Measurements from ENCODE around the gene NRIP3.
"Not testable (repeated sequence)": the region's sequence is repeated elsewhere in the genome, so short reads cannot be mapped to it uniquely, and the experiment has no call there.

Gene NRIP3

DNA sequence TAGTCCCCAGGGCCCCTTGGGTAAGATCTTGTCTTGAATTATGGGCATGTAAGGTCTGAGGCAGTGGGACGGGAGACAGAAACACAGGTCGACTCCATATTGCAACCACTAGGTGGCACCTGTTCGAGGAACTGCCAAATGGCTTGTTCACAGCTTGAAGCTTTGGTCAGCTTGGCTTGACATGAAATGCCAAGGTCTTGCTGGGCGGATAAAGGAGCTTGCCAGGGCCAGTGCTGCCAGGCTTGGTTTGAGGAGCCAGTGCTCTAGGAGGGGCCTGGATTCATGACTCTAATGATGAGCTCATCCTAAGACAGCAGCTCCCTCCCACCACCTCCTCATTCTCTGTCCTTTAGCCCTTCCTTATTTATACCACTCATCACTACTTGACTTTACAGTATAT, 11.9 kb upstream of the NRIP3 start:
- DNase-seq = peak; percentile 61

DNA sequence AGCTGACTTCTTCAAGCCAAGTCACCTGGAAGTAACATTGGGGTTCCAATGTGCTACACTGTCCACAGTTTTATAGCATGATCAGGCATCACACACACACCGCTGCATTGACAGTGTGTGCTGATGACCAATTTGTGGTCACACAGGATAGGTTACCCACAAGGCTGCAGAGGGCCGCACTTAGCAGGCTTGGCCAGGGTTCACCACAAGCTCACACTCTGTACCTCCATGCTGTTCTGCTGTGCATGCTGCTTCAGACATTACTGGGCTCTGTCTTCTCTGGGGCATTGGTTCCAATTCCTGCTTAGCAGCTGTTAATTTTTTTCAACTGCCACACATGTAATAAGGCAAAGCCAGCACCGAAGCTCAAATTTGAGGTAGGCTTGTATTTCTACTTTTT, 11.0 kb upstream of the NRIP3 start:
- DNase-seq = no peak

DNA sequence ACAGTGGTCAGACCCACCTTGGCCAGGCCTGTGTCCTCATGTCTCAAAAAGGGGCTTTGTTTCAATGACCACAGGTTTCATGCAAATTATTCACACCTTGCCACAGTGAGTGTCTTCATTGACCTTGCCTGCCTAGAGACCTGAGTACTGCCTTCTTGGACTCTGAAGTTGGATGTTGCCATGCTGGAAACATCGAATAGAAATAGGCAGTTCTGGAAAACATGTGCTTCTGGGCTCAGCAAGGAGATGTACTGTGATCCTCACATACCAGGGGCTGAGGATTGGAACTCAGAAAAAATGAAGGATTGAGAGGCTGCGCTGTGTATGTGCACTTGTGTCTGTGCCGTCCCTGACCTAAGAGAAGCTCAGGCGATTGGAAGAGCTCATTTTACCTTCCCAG, 9.6 kb upstream of the NRIP3 start:
- no peak for DNase-seq

DNA sequence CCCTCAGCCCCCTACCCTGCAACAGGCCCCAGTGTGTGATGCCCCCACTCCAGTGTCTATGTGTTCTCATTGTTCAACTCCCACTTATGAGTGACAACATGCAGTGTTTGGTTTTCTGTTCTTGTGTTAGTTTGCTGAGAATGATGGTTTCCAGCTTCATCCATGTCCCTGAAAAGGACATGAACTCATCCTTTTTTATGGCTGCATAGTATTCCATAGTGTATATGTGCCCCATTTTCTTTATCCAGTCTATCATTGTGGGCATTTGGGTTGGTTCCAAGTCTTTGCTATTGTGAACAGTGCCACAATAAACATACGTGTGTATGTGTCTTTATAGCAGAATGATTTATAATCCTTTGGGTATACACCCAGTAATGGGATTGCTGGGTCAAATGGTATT, 5.7 kb upstream of the NRIP3 start:
- DNase-seq = not testable (repeated sequence)

DNA sequence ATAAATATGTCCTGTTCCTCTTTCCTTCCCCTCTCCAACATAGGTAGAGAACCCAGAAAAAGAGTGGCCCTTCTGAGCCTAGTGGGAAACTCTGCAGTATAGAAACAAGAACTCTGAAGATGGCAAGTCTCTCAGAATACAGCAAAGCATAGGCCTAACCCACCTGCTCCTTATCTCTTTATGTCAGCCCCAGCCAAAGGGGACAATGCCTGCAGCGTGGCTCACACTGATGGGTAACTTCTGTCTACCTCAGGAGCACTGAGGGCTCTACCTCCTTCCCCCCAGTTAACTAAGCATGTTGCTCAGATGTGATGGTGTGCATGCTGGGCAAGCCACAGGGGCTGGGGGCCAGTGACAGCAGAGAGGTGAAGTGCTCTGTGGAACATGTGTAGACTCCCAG, 4.9 kb upstream of the NRIP3 start:
- DNase-seq = no peak

DNA sequence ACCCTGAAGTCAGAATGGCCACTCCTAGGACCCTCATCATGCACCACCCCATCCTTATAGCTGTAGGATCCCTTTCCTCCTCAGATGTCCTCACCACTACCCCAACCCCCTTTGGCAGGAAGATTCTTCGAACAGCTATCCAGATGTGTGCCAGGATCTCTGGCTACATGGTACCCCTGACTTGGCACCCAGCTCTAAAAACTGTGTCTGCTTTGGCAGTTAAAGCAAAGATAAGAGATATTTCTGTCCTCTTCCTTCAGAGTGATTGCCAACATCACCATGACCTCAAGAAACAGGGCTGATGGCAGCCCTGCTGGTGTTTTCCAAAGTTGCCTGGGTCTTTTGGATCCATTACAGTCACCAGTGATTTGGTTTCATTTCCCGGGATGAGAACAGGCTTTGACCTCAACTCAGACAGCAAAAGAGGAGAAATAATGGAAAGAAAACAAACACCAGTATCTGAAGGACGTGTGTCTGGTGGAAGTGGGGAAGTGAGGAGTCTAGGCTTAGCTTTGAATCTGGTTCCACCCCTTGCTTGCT, 4.3 kb upstream of the NRIP3 start:
- DNase-seq = no peak

DNA sequence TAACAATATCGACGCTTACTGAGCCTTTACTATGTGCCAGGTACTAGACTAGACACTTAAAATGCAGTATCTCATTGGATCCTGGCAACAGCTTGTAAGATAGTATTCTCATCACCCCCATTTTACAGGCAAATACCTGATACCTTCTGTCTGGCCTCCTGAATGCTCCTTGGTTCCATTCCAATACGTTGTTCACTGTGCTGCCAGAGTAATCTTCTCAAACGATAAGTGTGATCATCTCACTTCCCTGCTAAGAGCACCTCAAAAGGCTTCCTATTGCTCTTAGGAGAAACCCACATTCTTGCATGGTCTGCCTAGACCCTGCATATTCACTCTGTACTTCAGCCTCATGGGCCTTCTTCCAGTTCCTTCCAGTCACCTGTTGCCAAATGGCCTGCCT, 1.3 kb upstream of the NRIP3 start:
- no peak for DNase-seq

DNA sequence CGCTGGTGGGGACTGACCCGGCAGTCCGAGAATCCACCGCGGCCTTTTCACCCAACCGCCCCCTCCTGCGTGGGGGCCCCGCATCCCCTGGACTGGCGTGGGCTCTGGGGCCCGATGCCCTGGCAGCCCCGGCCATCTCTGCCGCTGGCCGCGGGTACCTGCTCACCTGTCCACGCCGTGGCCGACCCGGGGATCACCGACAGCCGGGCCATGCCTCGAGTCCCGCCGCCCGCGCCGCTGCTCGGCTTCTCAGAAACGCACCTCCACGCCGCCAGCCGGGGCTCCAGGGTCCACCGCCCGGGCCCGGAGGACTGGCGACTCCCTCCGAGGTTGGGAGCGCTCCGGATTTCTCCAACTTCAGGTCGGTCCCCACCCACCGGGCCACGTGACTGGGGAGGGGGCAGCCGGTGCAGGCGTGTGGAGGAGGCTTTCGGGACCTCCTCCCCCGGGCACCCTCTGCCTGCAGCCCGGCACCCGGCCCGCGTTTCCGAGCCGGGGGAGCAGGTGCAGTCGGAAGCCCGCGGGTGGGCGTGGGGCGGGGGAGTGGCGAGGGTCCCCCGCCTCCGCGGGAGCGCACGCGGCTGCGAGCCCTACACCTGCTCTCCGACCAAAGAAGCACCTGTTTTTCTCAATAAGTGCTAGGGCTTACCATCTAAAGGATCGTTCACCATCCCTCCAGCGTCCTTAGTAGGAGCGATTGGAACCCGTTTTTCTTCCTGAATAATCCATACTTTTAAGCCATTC, 554 bp upstream of the NRIP3 start:
- DNase-seq = peak; percentile 22

DNA sequence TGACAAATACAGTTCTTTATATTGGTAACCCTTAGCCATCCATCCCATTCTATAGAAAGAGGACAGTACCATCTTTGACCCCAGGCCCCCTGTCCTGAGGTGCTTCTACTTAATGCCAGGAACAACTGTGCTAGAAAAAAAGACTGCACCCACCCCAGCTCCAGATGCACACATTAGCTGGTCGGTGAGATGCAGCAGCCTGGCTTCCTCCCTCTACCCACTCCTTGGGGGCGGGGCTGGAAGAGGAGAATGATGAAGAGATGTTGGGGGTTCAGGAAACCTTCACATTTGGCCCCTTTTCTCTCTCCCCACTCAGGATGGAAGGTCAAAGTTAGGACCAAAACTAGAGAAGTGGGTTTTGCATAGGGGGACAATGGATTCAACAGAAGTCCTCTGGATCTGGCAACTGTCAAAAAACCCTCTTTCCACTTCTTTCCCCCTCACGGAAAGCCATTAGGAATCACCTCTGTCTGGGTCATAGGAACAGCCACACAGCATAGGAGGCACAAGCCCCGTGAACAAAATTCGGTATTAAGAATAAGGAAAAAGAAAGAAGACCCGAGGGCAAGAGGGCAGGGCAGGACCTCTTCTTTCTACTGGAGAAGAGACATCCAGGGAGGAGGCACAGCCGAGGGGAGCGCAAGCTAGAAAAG, 755 bp downstream of the NRIP3 start:
- peak; percentile 6 for DNase-seq

DNA sequence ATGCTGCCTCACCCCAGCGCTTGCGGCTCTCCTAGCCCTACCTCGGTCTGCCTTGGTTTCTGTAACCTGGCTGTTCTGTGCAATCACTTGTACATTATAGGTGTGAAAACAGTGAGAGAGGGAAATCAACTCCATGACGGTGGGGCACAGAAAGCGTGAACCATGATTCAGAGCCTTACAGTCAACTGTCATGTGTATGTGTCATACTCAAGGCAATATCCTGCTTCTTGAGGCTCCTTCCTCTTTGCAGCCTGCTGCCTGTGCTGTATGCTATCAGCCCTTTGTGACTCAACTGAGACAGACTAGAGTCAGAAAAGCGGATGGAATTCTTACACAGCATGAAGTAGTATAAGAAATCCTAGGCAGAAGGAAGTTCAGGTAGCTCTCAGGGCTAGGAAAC, 2.1 kb downstream of the NRIP3 start:
- no peak for DNase-seq

DNA sequence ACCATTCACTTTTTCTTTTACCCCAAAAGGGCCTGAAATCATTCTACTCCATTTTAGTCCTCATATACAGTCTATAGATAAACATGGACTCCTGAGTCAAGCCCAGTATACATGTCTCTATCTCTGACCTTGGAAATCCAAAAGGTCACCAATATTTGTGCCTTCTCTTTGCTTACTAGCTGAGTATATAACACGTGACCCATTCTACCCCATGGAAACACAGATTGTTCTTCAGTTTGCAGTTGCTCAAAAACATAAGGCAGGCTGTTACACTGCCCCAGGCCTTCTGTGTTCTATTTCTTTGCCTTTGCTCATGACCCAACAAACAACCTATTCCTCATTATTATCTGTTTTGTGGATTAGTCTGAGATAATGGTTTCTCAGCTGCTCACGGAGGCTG, 5.8 kb downstream of the NRIP3 start:
- DNase-seq = no peak

DNA sequence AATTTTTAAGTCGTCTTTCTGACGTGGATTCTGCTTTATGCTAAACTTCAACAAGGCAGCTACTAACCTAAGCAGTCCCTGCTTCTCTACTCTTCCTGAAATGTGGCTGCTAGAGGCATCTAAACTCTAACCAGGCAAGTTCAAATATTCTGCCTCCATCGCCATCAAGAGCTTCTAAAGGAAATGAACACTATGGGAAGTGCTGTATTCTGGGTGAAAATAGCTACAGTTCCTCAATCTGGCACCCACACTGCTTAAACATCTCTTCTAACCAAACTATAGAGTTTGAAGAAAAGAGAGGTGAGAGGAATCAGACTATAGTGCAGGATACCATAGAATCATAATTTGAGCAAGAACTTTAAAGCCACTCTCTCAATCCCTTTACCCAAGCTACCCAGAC, 6.3 kb downstream of the NRIP3 start:
- DNase-seq = no peak

DNA sequence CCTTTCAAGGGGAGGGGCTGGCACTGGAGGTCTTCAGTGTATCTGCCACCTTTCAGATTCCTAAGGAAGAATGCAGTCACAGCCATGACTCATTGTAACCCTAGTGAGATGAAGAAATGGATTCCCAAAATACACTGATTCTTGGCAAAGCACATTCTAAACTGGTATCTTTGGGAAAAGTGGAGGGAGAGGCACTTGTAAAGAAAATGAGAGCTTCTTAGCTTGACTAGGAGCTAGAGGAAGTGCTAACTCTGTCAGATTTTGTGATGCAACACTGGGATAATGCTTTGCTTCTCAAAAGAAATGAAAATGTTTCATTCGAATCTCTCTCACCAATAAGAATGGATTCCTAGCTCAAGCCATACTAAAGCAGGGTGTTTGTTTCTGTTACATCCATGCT, 14.3 kb downstream of the NRIP3 start:
- no peak for DNase-seq

DNA sequence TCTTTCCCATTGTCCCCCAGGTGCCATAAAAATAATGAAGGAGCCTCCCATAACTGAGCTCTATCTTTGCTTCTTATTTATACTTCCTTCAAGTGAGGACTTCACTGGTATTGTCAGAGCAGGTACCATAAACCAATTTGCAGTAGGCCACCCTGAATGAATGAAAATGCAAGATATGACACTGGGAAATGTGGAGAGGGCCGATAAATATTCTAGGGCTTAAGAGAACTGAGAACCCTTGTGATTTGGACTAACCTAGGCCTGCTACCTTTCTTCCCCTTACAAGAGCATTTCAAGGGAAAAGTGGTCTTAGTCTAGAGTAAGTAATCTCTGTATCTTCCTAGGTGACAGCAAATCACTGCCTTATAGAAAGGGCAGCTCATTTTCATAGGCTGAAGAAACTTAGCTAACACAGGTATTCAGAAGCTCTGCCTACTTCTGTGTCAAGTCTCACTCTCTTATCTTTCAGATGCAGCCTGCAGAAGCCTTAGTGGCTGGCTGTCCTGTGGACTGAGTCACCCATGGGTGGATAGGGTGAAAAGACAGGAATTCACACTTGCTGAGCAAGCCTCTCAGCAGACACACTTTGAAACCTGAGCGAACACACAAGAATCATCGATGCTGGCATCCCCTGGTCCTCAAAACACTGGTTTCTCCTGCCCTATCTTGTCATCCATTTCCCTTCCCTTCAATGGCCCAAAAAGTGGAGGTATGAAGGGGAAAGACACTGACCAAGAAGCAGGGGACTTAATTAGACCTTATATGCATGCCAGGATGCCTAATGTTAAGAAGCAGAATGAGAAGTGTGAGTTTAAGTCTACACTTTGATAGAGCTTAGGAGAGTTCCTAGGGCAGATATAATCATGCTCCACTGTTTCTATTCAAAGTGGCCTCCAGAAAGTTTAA, 15.2 kb downstream of the NRIP3 start:
- no peak for DNase-seq

DNA sequence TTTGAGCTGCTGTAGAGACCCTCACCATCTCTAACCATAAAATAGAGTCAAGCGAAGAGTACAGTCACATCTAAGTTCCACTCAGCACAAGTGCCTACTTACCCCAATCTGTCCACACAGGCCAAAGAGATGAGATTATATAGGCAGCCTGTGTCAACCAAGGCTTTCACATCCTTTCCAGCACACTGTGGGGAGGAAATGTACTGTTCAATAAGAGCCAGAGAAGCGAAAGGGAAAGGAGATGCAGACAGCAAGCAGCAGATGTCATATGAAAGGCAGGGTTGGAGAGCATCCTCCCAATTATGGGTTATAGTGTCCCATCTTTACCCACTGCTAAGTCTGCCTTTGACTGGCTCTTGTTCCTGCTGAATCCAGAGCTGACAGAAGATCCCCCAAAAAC, 16.4 kb downstream of the NRIP3 start:
- DNase-seq = no peak

DNA sequence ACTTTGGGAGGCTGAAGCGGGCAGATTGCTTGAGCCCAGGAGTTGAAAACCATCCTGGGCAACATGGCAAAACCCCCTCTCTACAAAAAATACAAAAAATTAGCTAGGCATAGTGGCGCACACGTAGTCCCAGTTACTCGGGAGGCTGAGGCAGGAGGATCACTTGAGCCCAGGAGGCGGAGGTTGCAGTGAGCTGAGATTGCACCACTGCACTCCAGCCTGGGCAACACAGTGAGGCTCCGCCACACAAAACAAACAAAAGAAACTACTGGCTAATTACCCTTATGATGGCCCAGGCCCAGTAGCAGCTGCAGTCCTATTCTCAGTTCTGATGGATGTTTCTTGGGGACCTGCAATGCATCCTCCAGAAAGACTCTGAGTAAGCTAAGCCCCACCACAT, 17.0 kb downstream of the NRIP3 start:
- not testable (repeated sequence) for DNase-seq

DNA sequence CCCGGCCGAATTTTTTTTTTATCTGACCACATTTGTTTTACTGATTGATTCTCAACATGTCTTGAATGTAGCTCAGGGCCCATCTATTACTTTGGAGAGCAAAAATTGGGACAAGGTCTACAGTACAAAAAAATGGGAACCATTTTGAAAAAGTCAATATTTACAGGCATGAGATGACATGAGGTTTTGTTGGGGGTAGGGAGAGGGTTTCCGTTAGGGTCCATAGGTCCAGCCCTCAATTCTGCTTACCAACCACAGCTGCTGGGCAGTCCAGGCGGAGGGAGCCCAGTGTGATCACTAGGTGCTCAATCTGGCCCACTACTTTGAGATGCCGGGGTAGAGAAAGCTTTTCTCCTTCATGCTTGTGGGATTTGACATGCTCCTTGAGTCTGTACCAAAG, 18.3 kb downstream of the NRIP3 start:
- DNase-seq = no peak

DNA sequence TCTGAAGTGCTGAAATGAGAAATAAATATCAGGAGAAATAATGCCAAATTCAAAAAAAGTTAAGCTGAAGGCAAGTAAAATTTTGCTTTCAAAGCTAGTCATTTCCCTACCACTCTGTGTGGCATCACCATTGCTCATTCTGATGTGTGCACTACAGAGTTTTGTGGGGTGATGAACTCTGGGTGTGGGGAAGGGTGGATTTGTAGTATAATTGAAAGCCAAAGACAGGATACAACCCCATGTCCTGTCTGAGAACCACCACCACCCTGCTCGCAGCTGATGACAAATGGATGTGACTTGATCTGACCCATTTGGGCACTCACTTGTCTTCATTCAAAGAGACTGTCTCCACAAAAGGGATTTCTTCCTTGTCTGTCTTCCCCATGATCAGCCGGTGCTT, 20.2 kb downstream of the NRIP3 start:
- no peak for DNase-seq

DNA sequence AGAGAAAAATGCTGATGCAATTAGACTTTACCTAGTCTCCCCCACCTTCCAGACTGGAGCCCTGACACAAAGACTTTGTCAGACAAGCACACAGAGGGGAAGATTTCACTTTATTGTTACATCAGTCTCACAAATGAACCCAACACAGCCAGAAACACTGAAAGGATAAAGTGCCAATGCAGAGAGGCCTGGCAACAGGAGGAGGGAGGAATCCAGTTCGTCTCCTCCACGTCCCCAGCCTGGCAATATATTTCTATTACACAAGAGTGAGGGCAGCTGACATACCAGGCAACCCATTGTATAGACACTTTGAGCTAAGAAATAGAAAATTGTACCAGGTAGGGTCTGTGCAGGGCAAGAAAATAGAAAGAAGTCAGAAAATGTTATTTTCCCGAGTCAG, 23.3 kb downstream of the NRIP3 start:
- no peak for DNase-seq

DNA sequence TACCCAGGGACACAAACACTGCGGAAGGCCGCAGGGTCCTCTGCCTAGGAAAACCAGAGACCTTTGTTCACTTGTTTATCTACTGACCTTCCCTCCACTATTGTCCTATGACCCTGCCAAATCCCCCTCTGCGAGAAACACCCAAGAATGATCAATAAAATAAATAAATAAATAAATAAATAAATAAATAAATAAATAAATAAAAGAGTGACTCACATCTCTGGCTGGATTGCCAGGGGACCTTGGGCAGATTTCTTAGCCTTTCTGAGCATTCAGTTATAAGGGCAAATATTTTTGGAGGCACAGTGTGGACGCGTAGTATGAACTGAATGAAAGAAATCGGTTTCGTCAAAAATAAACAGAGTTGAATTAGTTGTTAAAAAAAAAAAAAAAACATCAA, 24.4 kb downstream of the NRIP3 start:
- DNase-seq = not testable (repeated sequence)

DNA sequence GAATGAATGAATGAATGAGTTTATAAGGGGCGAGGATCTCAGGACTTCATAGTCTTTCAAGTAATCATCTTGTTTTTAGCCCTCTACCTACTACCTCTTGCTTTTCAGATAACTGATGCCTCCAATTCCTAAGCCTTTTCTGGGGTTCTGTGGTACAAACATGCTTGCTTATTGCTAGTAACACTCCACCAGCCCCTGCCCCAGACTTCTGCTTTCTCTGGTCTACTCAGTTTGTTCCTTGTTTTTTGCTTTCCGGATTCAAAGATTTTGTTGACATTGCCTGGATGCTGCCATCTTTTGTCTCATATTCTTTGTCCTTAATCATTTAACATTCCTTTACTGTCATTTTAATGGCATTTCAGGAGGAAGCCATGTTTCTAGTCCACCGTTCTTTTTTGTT, 30.7 kb downstream of the NRIP3 start:
- no peak for DNase-seq

DNA sequence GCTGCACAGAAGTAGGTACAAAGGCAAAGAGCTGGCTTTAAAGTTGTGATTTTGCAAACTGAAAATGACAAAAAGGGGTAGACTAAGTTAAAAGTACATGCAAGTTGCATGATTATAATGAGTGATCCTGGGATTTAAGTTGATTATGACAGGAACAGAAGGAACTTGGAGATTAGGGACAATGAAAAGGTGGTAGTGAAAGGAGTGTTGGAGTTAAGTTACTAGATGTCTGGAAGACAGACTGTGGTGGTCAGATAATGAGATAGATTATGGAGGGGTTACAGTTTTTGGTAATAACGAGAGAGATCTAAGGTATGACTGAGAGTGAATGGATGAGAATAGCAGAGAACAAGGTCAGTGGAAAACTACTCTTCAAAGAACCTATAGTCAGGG, 31.9 kb downstream of the NRIP3 start:
- no peak for DNase-seq

DNA sequence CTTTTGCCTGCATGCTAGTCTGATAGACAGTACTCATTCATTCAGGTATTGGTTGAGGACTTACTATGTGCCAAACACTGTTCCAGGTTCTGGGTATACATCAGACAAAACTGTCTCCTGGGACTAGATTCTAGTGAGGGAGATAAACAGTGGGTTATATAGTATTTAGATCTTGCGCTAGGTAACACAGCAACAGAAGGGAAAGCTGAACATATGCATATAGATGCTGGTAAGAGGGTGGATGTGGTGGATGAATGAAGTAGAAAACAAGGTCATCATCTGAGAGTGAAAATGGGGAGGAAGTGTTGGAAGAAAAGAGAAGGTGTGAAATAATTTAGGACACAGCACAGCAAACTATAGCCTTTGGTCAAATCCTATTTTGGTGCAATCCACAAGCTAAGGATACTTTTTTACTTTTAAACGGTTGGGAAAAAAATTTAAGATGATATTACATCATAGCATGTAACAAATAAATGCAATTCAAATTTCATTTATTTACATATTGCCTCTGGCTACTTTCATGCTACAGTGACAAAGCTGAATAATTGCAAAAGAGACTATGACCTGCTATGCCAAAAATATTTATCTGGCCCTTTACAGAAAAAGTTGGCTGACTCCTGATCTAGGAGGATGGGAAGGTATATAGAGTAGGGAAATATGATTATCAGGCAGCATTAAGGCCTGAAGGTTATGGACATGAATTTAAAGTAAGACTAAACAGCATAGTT, 32.4 kb downstream of the NRIP3 start:
- no peak for DNase-seq

Measured in NCI-H1105 (cell line).